ENCODE measurements around the gene FANCC.
"Not testable (repeated sequence)": the region's sequence is repeated elsewhere in the genome, so short reads cannot be mapped to it uniquely, and the experiment has no call there.

FANCC gene

GRCh38 chr9:95276395-95276954 lies 41.0 kb downstream of the FANCC start:
- DNase-seq = no peak

GRCh38 chr9:95274160-95274559 lies 43.3 kb downstream of the FANCC start:
- not testable (repeated sequence) for DNase-seq

GRCh38 chr9:95273369-95274022 lies 44.0 kb downstream of the FANCC start:
- no peak for DNase-seq

- no peak for DNase-seq
These were observed 44.7 kb downstream of the FANCC start for GRCh38 chr9:95272830-95273229.

GRCh38 chr9:95270790-95271189 lies 46.7 kb downstream of the FANCC start:
- no peak for DNase-seq

- DNase-seq = not testable (repeated sequence)
These were observed 47.4 kb downstream of the FANCC start for GRCh38 chr9:95269803-95270773.

GRCh38 chr9:95268681-95269080 lies 48.8 kb downstream of the FANCC start:
- no peak for DNase-seq

- no peak for DNase-seq
These were observed 50.9 kb downstream of the FANCC start for GRCh38 chr9:95266649-95267048.

GRCh38 chr9:95265960-95266359 lies 51.5 kb downstream of the FANCC start:
- no peak for DNase-seq

- DNase-seq = no peak
These were observed 52.4 kb downstream of the FANCC start for GRCh38 chr9:95264954-95265615.

GRCh38 chr9:95261890-95262289 lies 55.6 kb downstream of the FANCC start:
- no peak for DNase-seq

- DNase-seq = no peak
These were observed 66.9 kb downstream of the FANCC start for GRCh38 chr9:95250462-95251221.

GRCh38 chr9:95249986-95250385 lies 67.5 kb downstream of the FANCC start:
- DNase-seq = no peak

GRCh38 chr9:95246547-95246946 lies 71.0 kb downstream of the FANCC start:
- no peak for DNase-seq

- no peak for DNase-seq
These were observed 74.9 kb downstream of the FANCC start for GRCh38 chr9:95242613-95243012.

GRCh38 chr9:95239071-95239470 lies 78.4 kb downstream of the FANCC start:
- DNase-seq = no peak

- no peak for DNase-seq
These were observed 80.2 kb downstream of the FANCC start for GRCh38 chr9:95237336-95237735.

- DNase-seq = no peak
These were observed 87.5 kb downstream of the FANCC start for GRCh38 chr9:95230046-95230445.

GRCh38 chr9:95229230-95229915 lies 88.1 kb downstream of the FANCC start:
- DNase-seq = no peak

- no peak for DNase-seq
These were observed 90.6 kb downstream of the FANCC start for GRCh38 chr9:95226921-95227320.

GRCh38 chr9:95225726-95226106 lies 91.8 kb downstream of the FANCC start:
- DNase-seq = no peak
